Transverse colon (tissue), 4 donors: ENCODE data around the gene SLC2A9. TPM values are rescaled to one million over a fixed set of nuclear protein-coding genes. Genes with fewer than 3 reads are reported as not detected.

Experiments
- DNase-seq: peaks from one replicate; pipeline ENCODE4 v3.0.0-alpha.2; 2019
- H3K27ac ChIP-seq, 4 donors: fragments of 200-600 bp; sonication (generic); 2 replicates each; pipeline ENCODE4 v1.5.1; 2016 to 2018; ENCODE audit warnings: inconsistent platforms in 4 of 4
- H3K27me3 ChIP-seq: fragments of 200-600 bp; sonication (generic); 2 replicates; pipeline ENCODE4 v1.5.1; 2017; ENCODE audit warnings: inconsistent platforms
- H3K36me3 ChIP-seq, 4 donors: fragments of 200-600 bp; sonication (generic); 2 replicates each; pipeline ENCODE4 v1.5.1; 2017 to 2019; ENCODE audit warnings: inconsistent platforms in 4 of 4
- H3K4me1 ChIP-seq, 4 donors: fragments of 200-600 bp; sonication (generic); 2 replicates each; pipeline ENCODE4 v1.5.1; 2017 to 2020; ENCODE audit warnings: inconsistent platforms in 4 of 4
- H3K4me3 ChIP-seq, 4 donors: fragments of 200-600 bp; sonication (generic); 1 replicate in 1 of 4; 2 replicates in 3 of 4; pipeline versions ENCODE4 v1.5.1 to v1.6.1; 2017 to 2019; ENCODE audit warnings: inconsistent platforms in 4 of 4
- H3K9me3 ChIP-seq, 2 donors: fragments of 200-600 bp; sonication (generic); 2 replicates each; pipeline ENCODE4 v1.5.1; 2017 to 2019; ENCODE audit warnings: inconsistent platforms in 2 of 2
- CTCF ChIP-seq, 5 experiments: fragments of 200-600 bp in 3 of 5; fragments of 450-650 bp in 2 of 5; sonication (generic) in 3 of 5; IDR thresholded peaks; 1 replicate in 2 of 5; 2 replicates in 3 of 5; pipeline ENCODE4 v1.5.1; 2016 to 2017; ENCODE audit warnings: antibody characterized with exemption in 5 of 5, inconsistent platforms in 3 of 5, mild to moderate bottlenecking in 2 of 5, moderate library complexity in 1 of 5
- EP300 ChIP-seq: sonication (generic); formaldehyde crosslinking; IDR thresholded peaks from one replicate; pipeline ENCODE4 v1.6.1; 2017; ENCODE audit warnings: antibody characterized with exemption, low read depth
- POLR2A ChIP-seq: fragments of 450-650 bp; IDR thresholded peaks from one replicate; pipeline ENCODE4 v1.6.1; 2016; ENCODE audit warnings: antibody characterized with exemption, mild to moderate bottlenecking, moderate library complexity
- POLR2AphosphoS5 ChIP-seq, 3 donors: sonication (generic); formaldehyde crosslinking; IDR thresholded peaks; one replicate each; pipeline ENCODE4 v1.6.1; 2016; ENCODE audit warnings: antibody characterized with exemption in 3 of 3
- WGBS, 2 donors: methylation state at CpG; one replicate each; pipeline ENCODE4 v1.1.5; 2018; ENCODE audit warnings: low coverage in 1 of 2; 5-methylcytosine and 5-hydroxymethylcytosine counted together
- in situ Hi-C, 4 donors: fragments of 200-750 bp; cut with MboI; loops; one replicate each; pipeline versions ENCODE4 v1.15.0 to v1.15.1; 2017; ENCODE audit warnings: low sequenced_read_pairs in 3 of 4, low pct_ligation_motif_present in 1 of 4, low pct_unique_long_range_greater_than_20kb in 1 of 4
- intact Hi-C: fragments of 100-400 bp; cut with DNase I; formaldehyde crosslinking; loops from one replicate; pipeline ENCODE4 v1.15.1; 2023; ENCODE audit warnings: low total_unique reads
- total RNA-seq, 4 donors: library from RNA; depleted of rRNA; stranded (reverse); fragments of >200 nt; gene quantifications; one replicate each; pipeline ENCODE4 v1.1.0, GENCODE V29; 2016

SLC2A9 gene
- total RNA-seq, 4 donors from 2014 or later = 2.2 to 4.0 (median 3.4) TPM; not detected in 1

GRCh38 chr4:9826551-9826950 lies 194.7 kb downstream of the SLC2A9 start:
- in situ Hi-C loops = no loop called here

GRCh38 chr4:9825049-9825448 lies 196.2 kb downstream of the SLC2A9 start:
- DNase-seq = no peak
- Histone ChIP-seq H3K9me3 (no peaks in the 10 kb centered on the region), H3K4me3 (no peak overlapping the region), H3K36me3 (no peaks in the 10 kb centered on the region), H3K27me3 (no peaks in the 10 kb centered on the region), H3K4me1 (no peaks in the 10 kb centered on the region), H3K27ac (no peak overlapping the region)
- in situ Hi-C loops (no loop called here), intact Hi-C loops (no loop called here)
- TF ChIP-seq POLR2A (no peak), CTCF (IDR thresholded peaks at IDR 0.05) (no peak), POLR2AphosphoS5 (IDR thresholded peaks at IDR 0.05) (no peak), EP300 (no peak)
- WGBS, 2 donors = 41 to 46% methylated on average over 3 of the region's 3 CpGs

More at GRCh38 chr4:9826551-9826950, 194.7 kb downstream of the SLC2A9 start:
- H3K4me1 ChIP-seq = no peaks in the 10 kb centered on the region
- H3K27me3 ChIP-seq = no peaks in the 10 kb centered on the region
- no peaks in the 10 kb centered on the region for H3K36me3 ChIP-seq
- no peaks in the 10 kb centered on the region for H3K9me3 ChIP-seq
- DNase-seq = no peak
- intact Hi-C loops = no loop called here
- no peak overlapping the region for H3K4me3 ChIP-seq
- WGBS, 2 donors = 87 to 100% methylated on average over 1 of the region's 1 CpG
- H3K27ac ChIP-seq = no peak overlapping the region
- no peak for TF ChIP-seq EP300
- TF ChIP-seq POLR2AphosphoS5 (IDR thresholded peaks at IDR 0.05) = no peak
- no peak for TF ChIP-seq POLR2A
- no peak for TF ChIP-seq CTCF (IDR thresholded peaks at IDR 0.05)

GRCh38 chr4:9820343-9820742 lies 201.0 kb downstream of the SLC2A9 start:
- WGBS, 2 donors = 71 to 77% methylated on average over 5 of the region's 5 CpGs
- intact Hi-C loops (no loop called here), in situ Hi-C loops (no loop called here)
- H3K27me3 ChIP-seq = no peaks in the 10 kb centered on the region
- H3K9me3 ChIP-seq = no peaks in the 10 kb centered on the region
- H3K36me3 ChIP-seq = no peaks in the 10 kb centered on the region
- no peak overlapping the region for H3K27ac ChIP-seq
- TF ChIP-seq CTCF (IDR thresholded peaks at IDR 0.05) (no peak), POLR2AphosphoS5 (IDR thresholded peaks at IDR 0.05) (no peak), EP300 (no peak), POLR2A (no peak)
- no peak for DNase-seq
- H3K4me3 ChIP-seq = no peak overlapping the region
- H3K4me1 ChIP-seq = no peaks in the 10 kb centered on the region

- no peak for DNase-seq
- in situ Hi-C loops = no loop called here
- H3K4me3 ChIP-seq = no peak overlapping the region
- no peak overlapping the region for H3K27ac ChIP-seq
- H3K36me3 ChIP-seq = no peaks in the 10 kb centered on the region
- WGBS, 2 donors = 63 to 75% methylated on average over 3 of the region's 3 CpGs
- TF ChIP-seq POLR2AphosphoS5 (IDR thresholded peaks at IDR 0.05) (no peak), EP300 (no peak), CTCF (IDR thresholded peaks at IDR 0.05) (no peak), POLR2A (no peak)
- intact Hi-C loops = no loop called here
- H3K9me3 ChIP-seq = no peaks in the 10 kb centered on the region
- no peaks in the 10 kb centered on the region for H3K27me3 ChIP-seq
- H3K4me1 ChIP-seq = no peaks in the 10 kb centered on the region
Measured at GRCh38 chr4:9816285-9816684, 205.0 kb downstream of the SLC2A9 start.
